Gastrocnemius medialis (tissue), 4 donors: ENCODE data around the gene SERPINA6.

Experiments used
- CTCF ChIP-seq, 5 experiments: fragments of 450-650 bp in 3 of 5; fragments of 200-600 bp in 2 of 5; sonication (generic) in 2 of 5; IDR thresholded peaks in 4 of 5; conservative IDR thresholded peaks in 1 of 5; 1 replicate in 4 of 5; 2 replicates in 1 of 5; pipeline ENCODE4 v1.5.1; 2016 to 2019; ENCODE audit warnings: antibody characterized with exemption in 5 of 5, mild to moderate bottlenecking in 3 of 5, moderate library complexity in 3 of 5
- POLR2A ChIP-seq, 2 donors: fragments of 450-650 bp; IDR thresholded peaks; one replicate each; pipeline ENCODE4 v1.6.1; 2017; ENCODE audit warnings: antibody characterized with exemption in 2 of 2, mild to moderate bottlenecking in 2 of 2, moderate library complexity in 2 of 2

GRCh38 chr14:94291159-94291905 is 31.8 kb downstream of the SERPINA6 start:
- TF ChIP-seq POLR2A (IDR thresholded peaks at IDR 0.05) (no peak), CTCF (IDR thresholded peaks at IDR 0.05 in 4 of 5, conservative IDR thresholded peaks at IDR 0.05 in 1 of 5) (no peak)
